ENCODE results near the gene GJC2.

GRCh38 chr1:228176024-228176395, 26.3 kb downstream of the GJC2 start:
- no peak for TF ChIP-seq CTCF (IDR thresholded peaks at IDR 0.05)
- no peak for TF ChIP-seq POLR2A (IDR thresholded peaks at IDR 0.05)
- no peak for TF ChIP-seq EP300 (IDR thresholded peaks at IDR 0.05)

All from tibial nerve (tissue), 4 donors.